HG03060 (cell line): ENCODE data around the gene FAM174C.
"Not testable (repeated sequence)": the region's sequence is repeated elsewhere in the genome, so short reads cannot be mapped to it uniquely, and the experiment has no call there.

Experiments used
- ATAC-seq: cut with Tn5 transposase; IDR thresholded peaks from one replicate; pipeline ENCODE4 v1.9.1; 2021; ENCODE audit warnings: low read depth, moderate number of reproducible peaks; ENCODE audit not compliant: unreplicated experiment

FAM174C gene

DNA sequence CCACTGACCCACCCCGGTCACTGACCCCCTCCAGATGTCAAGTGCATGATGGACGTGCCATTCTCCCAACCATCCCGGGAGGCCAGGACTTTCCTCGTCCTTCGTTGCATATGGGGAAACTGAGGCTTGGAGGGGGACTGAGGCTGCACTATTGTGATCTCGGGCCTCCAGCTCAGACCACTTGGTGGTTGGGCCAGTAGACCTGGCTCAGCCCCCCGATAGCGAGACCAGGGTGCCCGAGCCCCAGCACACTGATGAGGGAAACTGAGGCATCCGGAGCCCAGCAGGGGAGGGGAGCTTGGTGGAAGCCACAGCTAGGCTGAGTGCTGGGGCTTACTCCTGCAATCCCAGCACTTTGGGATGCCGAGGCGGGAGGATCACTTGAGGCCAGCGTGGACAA is 20.7 kb downstream of the FAM174C start:
- ATAC-seq, result no peak

DNA sequence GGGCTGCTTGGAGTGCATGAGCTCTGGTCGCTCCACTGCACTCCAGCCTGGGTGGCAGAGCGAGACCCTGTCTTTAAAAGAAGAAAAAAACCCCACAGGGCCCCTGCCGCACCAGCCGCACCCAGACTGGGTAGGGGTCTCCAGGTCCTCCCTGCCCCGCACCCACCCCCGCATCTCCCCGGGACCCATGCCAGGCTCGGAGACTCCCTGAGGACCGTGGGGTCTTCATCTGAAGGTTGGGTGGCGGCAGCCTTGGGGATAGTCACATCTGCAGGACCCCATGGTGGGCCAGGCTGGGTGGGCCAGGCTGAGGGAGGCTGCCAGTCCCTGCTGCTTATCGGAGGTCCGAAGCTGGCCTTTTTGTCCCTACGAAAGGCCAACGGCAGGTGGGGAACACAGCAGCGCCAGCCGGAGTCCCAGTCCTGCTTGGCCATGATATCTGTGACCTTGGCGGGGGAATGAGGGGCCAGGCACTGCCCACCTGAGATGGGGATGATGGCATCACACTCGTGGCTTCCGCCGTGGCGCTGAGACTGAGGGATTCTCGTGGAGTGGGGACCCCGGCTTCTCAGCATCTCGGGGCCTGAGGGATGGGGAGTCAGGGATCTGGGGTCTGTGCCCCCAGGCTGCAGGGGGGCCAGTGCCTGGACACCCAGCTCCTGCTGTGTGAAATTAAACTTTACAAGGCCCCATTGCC is 21.4 kb downstream of the FAM174C start:
- ATAC-seq, result no peak

DNA sequence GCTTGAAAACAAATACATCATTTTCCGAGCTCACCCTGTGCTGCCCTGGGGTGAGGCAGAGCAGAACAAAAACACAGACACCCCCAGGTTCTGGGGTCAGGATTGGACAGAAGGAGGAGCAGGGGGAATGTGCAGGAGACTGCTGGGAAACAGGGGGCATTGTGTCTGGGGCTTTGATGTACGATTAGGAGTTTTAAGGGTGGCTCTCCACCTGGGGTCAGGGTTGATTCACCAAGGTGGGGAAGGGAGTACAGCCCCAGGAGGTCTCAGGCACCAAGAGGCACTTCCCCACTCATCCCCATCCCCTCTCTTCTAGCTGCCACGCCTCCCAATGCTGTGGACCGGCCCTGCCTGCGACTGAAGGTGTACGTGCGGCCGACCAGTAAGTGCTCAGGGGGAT is 22.9 kb downstream of the FAM174C start:
- ATAC-seq, result no peak

DNA sequence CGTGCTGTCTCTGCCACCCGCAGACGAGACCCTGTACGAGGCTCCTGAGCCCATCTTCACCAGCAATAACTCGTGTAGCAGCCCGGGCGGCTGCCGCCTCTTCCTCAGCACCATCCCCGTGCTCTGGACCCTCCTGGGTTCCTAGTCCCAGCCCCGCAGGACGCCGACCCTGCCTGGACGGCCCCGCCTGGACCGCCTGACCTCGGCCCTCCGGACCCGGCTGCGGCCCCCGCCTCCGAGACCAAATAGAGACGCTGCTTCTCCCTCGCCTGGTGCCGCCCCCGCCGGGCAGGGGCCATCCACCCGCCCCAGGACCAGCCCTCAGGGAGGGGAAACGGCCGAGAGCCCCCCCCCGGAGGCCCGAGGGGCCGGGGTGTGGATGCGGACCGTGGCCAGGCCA is 24.5 kb downstream of the FAM174C start:
- no peak for ATAC-seq

DNA sequence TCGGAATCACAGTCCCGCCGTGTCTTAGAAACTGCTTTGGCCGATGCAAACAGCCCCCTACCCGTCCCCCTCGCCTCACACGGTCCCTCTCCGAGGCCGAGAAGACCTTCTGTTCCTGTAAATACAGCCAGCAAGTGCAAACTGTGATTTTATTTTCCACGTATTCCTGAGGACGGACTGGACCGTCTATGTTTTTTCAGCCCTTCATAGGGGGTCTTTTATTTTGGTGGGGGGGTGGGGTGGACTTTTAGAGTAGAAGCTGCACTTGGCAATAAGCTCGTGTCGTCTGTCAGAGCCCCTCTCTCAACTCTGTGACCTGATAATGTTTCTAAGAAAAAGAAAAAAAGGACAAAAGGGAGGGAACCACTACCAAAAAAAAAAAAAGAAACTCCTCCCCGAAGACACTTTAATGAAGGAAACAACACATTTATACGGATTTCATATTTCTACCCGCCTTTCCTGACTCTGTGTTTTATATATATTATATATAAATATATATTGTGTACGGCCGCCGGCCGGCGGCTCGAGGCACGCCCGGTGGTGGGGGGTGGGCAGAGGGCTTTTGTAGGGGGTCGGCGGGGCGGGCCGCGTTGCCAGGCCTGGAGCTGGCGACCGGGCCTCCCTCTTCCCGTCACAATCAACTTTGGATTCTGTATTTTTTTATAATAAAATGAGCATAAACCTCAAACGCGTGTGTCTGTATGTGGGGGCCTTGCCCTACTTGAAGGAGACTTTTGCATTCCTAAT is 25.6 kb downstream of the FAM174C start:
- ATAC-seq, result no peak

DNA sequence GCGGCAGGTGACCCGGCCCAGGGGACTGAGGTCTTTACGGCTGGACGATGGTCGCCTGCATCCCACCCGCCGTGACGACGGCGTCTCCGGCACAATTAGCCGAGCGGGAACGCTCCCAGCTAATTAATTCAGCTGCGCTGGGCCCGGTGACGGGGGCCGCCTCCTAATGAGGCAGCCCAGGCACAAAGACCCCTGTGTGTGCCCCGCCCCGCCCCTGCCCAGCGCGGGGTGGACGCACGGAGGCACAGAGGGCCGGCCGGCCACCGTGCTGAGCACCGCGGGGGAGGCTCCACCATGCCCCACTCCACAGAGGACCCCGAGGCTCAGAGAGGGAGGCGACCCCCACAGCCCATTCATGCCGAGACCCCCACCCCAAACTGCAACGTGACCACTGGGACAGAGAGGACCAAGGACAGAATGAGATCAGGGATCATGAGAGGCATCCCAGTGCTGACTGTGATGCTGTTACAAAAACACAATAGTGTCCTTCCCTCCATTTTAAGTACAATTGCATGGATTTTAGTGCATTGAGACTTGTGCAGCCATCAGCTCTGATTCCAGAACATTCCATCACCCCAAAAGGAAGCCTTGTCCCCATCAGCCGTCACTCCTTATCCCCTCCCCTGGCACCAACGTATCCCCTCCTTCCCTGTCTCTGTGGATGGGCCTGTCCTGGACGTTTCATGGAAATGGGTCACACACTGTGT is 27.4 kb downstream of the FAM174C start:
- no peak for ATAC-seq

DNA sequence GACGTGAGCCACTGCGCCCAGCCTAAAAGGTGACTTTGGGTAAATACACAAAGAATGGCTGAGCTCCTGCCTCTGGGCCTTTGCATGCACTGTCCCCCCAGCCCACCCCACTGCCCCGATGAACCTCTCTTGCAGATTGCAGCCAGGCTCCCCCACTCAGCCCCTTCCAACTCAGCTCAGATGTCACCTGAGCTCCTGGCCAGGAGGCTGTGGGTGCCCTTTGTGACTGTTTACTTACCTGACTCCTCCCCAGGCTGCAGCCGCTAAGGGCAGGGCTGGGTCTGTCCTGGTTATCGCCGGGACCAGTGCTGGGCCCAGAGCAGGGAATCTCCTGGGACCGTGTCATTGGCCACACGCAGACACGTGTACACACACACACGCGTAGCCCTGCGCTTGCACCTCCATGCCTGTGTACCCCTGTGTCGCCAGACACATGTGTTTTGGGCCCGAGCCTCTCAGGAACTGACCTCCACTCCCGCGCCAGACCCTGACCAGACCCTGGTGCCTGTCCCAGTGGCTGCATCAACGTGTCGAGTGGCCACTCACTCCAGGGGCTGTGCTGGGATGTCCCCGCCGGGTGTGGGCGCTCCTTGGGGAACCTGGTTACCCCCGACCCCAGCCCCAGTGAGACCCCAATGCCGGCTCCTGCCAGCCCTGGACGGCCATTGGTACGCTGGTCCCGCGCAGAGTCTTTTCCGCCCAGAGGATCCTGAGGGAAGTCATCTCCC is 29.0 kb downstream of the FAM174C start:
- ATAC-seq, result no peak

DNA sequence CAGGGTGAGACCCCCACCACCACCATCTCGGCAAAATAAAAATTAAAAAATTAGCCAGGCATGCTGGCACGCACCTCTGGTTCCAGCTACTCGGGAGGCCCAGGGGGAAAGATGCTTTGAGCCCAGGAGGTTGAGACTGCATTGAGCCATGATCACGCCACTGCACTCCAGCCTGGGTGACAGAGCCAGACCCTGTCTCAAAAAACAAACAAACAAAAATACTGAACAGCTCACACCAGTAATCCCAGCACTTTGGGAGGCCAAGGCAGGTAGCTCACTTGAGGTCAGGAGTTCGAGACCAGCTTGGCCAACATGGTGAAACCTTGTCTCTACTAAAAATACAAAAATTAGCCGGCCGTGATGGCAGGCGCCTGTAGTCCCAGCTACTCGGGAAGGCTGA is 30.0 kb downstream of the FAM174C start:
- not testable (repeated sequence) for ATAC-seq

DNA sequence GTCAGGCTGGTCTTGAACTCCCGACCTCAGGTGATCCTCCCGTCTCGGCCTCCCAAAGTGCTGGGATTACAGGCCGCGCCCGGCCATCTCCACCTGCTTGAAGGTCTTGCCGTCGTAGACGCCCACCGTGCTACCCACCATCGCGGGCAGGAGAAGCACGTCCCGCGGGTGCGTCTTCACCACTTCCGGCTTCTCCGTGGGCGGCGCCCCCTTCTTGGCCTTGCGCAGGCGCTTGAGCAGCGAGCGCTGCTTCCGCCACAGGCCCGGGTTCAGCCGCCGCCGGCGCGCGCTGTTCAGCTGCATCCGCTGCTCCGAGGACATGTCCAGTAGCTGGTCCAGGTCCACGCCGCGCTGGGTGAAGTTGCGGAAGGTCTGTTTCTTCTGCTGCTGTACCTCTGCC is 32.0 kb downstream of the FAM174C start:
- no peak for ATAC-seq

DNA sequence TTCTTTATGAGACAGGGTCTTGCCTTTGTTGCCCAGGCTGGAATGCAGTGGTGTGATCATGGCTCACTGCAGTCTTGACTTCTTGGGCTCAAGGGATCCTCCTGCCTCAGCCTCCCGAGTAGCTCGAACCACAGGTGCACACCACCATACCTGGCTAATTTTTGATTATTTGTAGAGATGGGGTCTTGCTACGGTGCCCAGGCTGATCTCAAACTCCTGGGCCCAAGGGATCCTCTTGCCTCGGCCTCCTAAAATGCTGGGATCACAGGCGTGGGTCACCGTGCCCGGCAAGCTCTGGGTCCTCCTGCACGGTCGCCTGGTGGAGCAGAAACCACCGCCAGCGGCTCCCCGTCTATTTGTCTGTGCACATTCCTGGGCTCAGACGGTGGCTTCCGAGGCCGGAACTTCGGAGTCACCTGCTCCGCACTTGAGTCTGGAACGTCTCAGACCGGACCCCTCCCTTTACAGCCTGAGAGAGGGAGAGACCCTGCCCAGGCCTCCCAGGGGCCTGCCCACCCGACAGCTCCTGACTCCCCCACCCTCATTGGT is 32.5 kb downstream of the FAM174C start:
- no peak for ATAC-seq

DNA sequence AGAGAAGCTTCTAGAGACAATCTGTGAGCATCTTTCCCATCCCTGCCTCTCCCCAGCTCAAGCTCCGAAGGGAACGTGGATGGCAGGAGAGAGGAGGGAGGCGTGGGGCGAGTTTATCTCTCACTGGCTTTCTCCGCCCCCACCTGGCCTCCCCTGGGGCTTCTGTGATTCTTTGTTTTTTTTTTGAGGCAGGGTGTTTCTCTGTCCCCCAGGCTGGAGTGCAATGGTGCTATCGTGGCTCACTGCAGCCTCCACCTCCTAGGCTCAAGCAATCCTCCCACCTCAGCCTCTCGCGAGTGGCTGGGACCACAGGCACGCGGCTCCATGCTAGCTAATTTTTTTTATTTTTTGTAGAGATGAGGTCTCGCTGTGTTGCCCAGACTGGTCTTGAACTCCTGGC is 33.4 kb downstream of the FAM174C start:
- ATAC-seq, result no peak

DNA sequence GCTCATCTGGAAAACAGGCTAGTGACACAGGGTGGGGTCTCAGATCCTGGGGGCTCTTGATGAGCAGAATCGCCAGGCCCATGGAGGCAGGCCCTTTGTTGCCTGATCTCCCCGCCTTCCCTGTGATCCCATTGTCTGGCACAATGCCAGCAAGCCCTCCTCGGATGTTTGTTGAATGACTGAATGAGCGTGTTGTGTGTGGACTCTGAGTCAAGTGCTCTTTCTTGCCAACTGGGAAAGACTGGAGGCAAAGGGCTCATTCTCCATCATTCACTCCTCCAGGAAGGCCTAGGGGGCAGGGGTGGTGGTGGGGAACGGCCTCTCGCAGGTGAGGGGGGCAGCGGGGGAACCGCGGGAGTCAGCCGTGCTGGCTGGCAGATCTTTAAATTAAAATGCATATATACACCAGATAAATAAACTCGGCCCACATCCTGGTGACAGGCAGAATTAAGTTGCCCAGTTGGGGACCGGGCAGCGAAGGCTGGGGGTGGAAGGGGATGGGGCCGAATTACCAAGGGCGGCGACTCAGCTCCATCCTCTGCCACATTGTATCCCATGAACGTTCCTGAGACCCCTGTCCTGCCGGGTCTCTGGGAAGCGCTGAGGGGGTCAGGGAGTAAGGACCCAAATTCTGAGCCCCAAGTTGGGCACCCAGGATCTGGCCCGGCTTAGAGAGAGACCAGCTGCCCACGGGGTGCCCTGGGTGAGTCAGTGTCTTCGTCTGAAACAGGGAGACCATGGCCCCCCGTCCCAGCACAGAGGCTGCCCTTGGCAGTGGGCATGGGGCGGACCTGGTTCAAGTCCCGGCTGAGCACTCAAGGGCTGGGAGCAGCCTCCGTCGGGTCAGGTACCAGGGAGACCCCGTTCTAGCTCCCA is 34.9 kb downstream of the FAM174C start:
- ATAC-seq, result no peak

DNA sequence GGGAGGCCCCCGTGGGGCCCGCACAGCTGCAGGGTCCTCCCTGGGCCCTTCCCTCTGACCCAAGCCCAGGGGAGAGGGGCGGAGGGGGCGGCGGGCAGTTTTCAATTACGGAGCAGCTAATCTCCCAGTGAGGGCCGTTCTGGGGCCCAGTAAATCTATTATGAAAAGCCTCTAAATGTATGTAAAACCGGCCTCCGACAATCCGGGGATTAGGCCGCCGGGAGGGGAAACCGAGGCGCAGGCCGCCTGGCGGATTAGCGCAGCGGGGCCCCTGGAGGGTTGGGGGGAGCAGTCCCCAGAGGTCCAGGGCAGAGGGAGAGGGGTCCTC is 35.5 kb downstream of the FAM174C start:
- ATAC-seq, result no peak

DNA sequence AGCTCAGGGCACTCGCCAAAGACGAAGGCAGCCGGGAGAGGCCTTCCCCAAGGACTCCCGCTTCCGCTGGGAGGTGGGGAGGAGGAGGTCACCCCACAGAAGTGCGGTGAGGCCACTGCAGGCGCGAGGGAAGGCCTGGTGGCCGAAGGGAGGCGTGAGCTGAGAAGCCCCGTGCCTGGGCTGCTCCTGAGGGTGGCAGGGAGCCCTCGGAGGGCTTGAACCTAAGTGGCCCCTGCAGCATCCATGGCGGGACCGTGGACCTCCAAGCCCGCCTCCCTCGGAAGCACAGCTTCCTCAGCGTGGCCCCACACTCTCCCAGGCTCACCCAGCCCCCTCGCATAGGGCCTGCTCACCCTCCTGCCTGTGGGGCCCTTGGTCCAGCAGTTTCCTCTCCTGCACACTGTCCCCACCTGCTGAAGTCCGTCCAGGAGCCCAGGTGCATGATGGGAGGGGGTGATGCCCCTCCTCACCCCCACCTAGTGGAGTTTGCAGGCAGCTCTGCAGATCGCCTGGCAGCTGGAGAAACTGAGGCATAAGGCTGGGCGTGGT is 36.3 kb downstream of the FAM174C start:
- no peak for ATAC-seq

DNA sequence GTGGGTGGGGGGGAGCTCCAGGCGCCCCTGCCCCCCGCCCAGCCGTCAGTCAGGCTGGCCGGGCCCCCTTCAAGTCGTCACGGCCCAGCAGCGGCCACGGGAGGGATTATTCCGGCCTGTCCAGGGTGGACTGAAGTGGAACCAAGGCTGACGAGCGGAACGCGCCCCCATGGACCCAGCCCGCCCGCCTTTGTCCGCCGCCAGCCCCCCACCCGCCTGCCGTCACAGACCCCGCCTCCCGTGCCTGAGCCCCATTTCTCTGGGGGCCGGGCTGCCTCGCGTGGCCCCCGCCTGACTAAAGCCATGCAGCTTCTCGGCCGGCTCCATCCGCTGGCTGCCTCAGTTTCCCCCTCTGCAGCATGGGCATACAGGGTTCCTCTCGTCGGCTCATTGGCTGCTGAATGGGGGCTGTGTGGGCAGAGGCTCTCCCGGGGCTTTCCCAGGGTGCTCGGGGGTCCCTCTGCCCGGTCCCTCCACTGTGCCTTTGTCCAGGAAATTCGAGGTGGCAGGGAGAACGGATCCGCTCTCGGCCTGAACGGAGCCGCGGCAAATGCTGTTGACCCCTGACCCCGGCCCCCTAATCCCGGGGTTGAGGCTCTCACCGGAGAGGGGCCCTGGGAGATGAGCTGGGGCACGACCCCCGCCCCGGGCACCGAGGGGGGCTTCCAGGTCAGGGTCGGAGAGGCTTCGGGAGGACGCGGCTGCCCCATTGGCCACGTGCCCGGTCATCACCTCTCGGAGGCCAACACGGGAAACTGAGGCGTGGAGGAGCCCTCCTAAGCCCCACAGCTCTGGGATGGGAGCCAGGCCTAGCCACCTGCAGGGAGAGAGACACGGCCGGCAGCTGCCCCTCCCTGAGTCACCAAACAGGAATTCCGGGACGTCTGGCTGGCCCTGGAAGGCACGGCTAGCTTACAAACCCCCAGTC is 37.7 kb downstream of the FAM174C start:
- ATAC-seq, result no peak

DNA sequence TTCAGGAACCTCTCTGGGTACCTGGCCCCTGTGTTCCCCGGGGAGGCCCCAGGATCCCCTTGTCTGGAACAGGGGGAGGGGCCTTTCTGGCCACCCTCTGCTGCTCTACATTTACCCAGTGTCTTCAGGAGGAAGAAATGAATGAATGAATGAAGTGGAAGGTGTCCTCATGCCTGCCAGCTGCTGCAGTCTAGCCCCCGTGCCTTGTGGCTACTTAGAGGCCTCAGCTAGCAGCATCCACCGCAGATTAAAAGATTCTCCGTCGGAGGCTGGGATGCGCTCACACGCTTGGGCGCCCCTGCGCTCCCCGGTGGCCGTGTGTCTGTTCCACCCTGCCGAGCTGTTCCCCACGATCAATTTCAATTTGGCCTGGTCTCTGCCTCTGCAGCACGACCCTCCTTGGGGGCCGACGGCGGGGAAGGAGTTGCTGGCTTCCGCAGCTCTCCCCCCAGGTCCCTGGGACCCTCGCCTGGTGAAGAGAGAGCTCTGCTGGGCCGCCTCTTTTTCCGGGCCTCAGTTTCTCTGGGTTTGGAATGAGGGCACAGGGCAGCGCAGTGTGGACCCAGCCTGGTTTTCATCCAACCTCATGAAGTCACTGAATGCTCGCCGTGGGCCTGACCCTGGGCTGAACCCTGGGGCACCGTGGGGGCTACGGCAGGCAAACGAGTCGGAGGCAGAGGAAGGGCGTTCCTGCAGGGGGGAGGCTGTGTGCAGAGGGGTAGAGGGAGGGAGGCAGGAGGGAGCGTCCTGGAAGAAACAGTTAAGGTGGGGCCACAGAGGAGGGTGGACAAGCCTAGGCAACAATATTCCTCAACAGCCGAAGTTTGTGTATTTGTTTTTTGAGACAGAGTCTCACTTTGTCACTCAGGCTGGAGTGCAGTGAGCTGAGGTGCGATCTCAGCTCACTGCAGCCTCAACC is 38.6 kb downstream of the FAM174C start:
- ATAC-seq, result no peak

DNA sequence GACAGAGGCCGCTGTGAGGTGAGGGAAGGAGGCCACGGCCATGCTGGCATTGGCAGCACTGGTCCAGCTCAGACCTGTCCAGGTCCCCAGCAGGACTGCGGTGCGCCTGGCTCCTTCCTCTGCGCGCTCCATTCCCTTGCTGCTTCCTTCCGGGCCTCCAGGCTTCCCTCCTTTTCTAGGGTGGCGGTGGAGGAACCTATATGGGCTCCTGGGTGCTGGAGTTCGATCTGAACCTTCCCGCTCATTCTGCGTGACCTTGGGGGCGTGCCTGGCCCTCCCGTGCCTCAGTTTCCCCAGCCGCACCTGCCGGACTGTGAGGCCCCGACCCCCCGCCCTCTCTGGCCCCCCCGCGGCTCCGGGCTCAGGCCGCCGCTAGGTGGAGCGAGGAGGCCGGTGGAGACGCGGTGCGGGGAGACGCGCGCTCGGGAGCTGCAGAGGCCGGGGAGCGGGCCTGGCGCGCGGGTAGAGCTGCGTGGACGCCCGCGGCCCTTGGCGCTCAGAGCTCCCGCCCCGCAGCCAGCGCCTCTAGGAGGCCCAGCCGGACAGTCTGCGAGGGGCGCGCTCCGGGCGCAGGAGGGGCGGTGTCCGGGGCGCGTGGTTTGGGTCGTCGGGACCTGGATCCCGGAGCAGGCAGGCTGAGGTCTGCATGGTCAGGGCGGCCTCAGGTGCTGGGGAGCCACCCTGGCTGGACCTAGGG is 40.3 kb downstream of the FAM174C start:
- ATAC-seq, result no peak
